GM18861 (cell line): ENCODE results near the gene SAMD7.

Experiments used
- ATAC-seq: cut with Tn5 transposase; IDR thresholded peaks from one replicate; pipeline ENCODE4 v1.9.1; 2021; ENCODE audit not compliant: unreplicated experiment

The SAMD7 gene

GRCh38 chr3:169965562-169966427, 54.4 kb downstream of the SAMD7 start:
- peak; percentile 13 for ATAC-seq

GRCh38 chr3:169966428-169966950, 55.1 kb downstream of the SAMD7 start, which contains the start of gene SEC62:
Gene SEC62 (plus strand): TSS chr3:169966807. CDS start chr3:169966823, 16 bp downstream.
- peak; percentile 90 for ATAC-seq

- ATAC-seq: no peak
Measured at GRCh38 chr3:169966951-169967915, 55.9 kb downstream of the SAMD7 start.

GRCh38 chr3:169968224-169968885, 57.0 kb downstream of the SAMD7 start:
- ATAC-seq: no peak

GRCh38 chr3:169969174-169970095, 58.1 kb downstream of the SAMD7 start:
- no peak for ATAC-seq

- ATAC-seq: no peak
Measured at GRCh38 chr3:169970847-169971246, 59.5 kb downstream of the SAMD7 start.

- no peak for ATAC-seq
Measured at GRCh38 chr3:169971522-169971921, 60.1 kb downstream of the SAMD7 start.

GRCh38 chr3:169980055-169980454, 68.7 kb downstream of the SAMD7 start:
- ATAC-seq: no peak

- ATAC-seq: no peak
Measured at GRCh38 chr3:169984292-169984691, 72.9 kb downstream of the SAMD7 start.
